OCI-LY1 (cell line): Measurements from ENCODE around the gene DIAPH2.

Experiments
- H2AFZ ChIP-seq: fragments of 200-600 bp; sonication (generic), shearing (Covaris generic); 2 replicates; pipeline ENCODE4 v1.6.0; 2014; ENCODE audit warnings: antibody characterized with exemption, mild to moderate bottlenecking, low read length
- H3F3A ChIP-seq: fragments of 200-600 bp; sonication (generic), shearing (Covaris generic); 2 replicates; pipeline ENCODE4 v1.6.0; 2014; ENCODE audit warnings: mild to moderate bottlenecking, antibody characterized with exemption, low read length, moderate library complexity; ENCODE audit not compliant: insufficient read depth
- H3K27ac ChIP-seq: fragments of 200-600 bp; sonication (generic); 2 replicates; pipeline ENCODE4 v1.5.1; 2014; ENCODE audit warnings: low read length, mixed run types, mild to moderate bottlenecking, low read depth; ENCODE audit not compliant: poor library complexity, severe bottlenecking
- H3K27me3 ChIP-seq: fragments of 200-600 bp; sonication (generic); 2 replicates; pipeline ENCODE4 v1.6.0; 2014; ENCODE audit warnings: antibody characterized with exemption, mild to moderate bottlenecking, low read length, moderate library complexity; ENCODE audit not compliant: insufficient read depth
- H3K36me3 ChIP-seq: fragments of 200-600 bp; sonication (generic); 2 replicates; pipeline ENCODE4 v1.6.1; 2014; ENCODE audit warnings: mild to moderate bottlenecking, antibody characterized with exemption, low read length, moderate library complexity, mixed read lengths; ENCODE audit not compliant: insufficient read depth
- H3K4me1 ChIP-seq: fragments of 200-600 bp; sonication (generic); 2 replicates; pipeline ENCODE4 v1.5.1; 2014; ENCODE audit warnings: mild to moderate bottlenecking, low read length, moderate library complexity; ENCODE audit not compliant: insufficient read depth, severe bottlenecking
- H3K4me2 ChIP-seq: fragments of 200-600 bp; sonication (generic), shearing (Covaris generic); 2 replicates; pipeline ENCODE4 v1.6.1; 2014; ENCODE audit warnings: low read length
- H3K4me3 ChIP-seq: fragments of 200-600 bp; sonication (generic); 2 replicates; pipeline ENCODE4 v1.5.1; 2014; ENCODE audit warnings: low read length, low read depth, mild to moderate bottlenecking, mixed read lengths; ENCODE audit not compliant: poor library complexity, severe bottlenecking
- H3K79me2 ChIP-seq: fragments of 200-600 bp; shearing (Covaris generic); 2 replicates; pipeline ENCODE4 v1.6.1; 2016; ENCODE audit warnings: mixed run types, low read length, mixed read lengths; ENCODE audit not compliant: insufficient read depth
- H3K9ac ChIP-seq: fragments of 200-600 bp; sonication (generic), shearing (Covaris generic); 2 replicates; pipeline ENCODE4 v1.6.1; 2014; ENCODE audit warnings: mild to moderate bottlenecking, low read length, mixed read lengths
- H3K9me2 ChIP-seq: fragments of 200-600 bp; sonication (generic), shearing (Covaris generic); 2 replicates; pipeline ENCODE4 v1.6.1; 2014; ENCODE audit warnings: low read depth, mild to moderate bottlenecking, low read length, mixed read lengths
- H3K9me3 ChIP-seq: fragments of 200-600 bp; shearing (Covaris generic); 2 replicates; pipeline ENCODE4 v1.6.1; 2014; ENCODE audit warnings: low read length, mixed read lengths
- H4K20me1 ChIP-seq: fragments of 200-600 bp; sonication (generic), shearing (Covaris generic); 2 replicates; pipeline ENCODE4 v1.6.0; 2016; ENCODE audit warnings: mild to moderate bottlenecking, low read length; ENCODE audit not compliant: insufficient read depth
- CTCF ChIP-seq: fragments of 200-600 bp; sonication (generic), shearing (Covaris generic); IDR thresholded peaks from 2 replicates; pipeline ENCODE4 v1.5.1; 2017; ENCODE audit warnings: mild to moderate bottlenecking, antibody characterized with exemption, low read length, moderate library complexity, mixed read lengths
- EZH2 ChIP-seq: fragments of 200-600 bp; sonication (generic), shearing (Covaris generic); IDR thresholded peaks from 2 replicates; pipeline ENCODE4 v1.8.0; 2017; ENCODE audit warnings: borderline replicate concordance, mixed run types, mild to moderate bottlenecking, antibody characterized with exemption, low read length, moderate library complexity, mixed read lengths

DIAPH2 gene

GRCh38 chrX:97633798-97634197 is 949.2 kb downstream of the DIAPH2 start:
- TF ChIP-seq EZH2 (no peak), CTCF (no peak)
- H3K36me3 ChIP-seq, result no peaks in the 10 kb centered on the region
- H3K9ac ChIP-seq, result no peak overlapping the region
- H2AFZ ChIP-seq, result no peak overlapping the region
- H3K4me3 ChIP-seq, result no peak overlapping the region
- no peaks in the 10 kb centered on the region for H3F3A ChIP-seq
- H3K27me3 ChIP-seq, result no peaks in the 10 kb centered on the region
- no peak overlapping the region for H3K4me2 ChIP-seq
- H3K9me2 ChIP-seq, result no peaks in the 10 kb centered on the region
- H3K27ac ChIP-seq, result no peak overlapping the region
- H3K79me2 ChIP-seq, result no peaks in the 10 kb centered on the region
- H3K9me3 ChIP-seq, result no peaks in the 10 kb centered on the region
- no peaks in the 10 kb centered on the region for H3K4me1 ChIP-seq
- H4K20me1 ChIP-seq, result no peaks in the 10 kb centered on the region

- Histone ChIP-seq H3K9me3 (no peaks in the 10 kb centered on the region), H3K4me3 (no peak overlapping the region), H3K4me2 (no peak overlapping the region), H3F3A (no peaks in the 10 kb centered on the region), H3K36me3 (no peaks in the 10 kb centered on the region), H4K20me1 (no peaks in the 10 kb centered on the region), H3K79me2 (no peaks in the 10 kb centered on the region), H3K4me1 (no peaks in the 10 kb centered on the region), H2AFZ (no peak overlapping the region), H3K27me3 (no peaks in the 10 kb centered on the region), H3K9ac (no peak overlapping the region), H3K9me2 (no peaks in the 10 kb centered on the region), H3K27ac (no peak overlapping the region)
- TF ChIP-seq EZH2, result no peak
- no peak for TF ChIP-seq CTCF
These were observed 952.0 kb downstream of the DIAPH2 start for GRCh38 chrX:97636473-97637140.

GRCh38 chrX:97637289-97637688 is 952.6 kb downstream of the DIAPH2 start:
- Histone ChIP-seq H3K9ac (no peak overlapping the region), H3K27me3 (no peaks in the 10 kb centered on the region), H3K79me2 (no peaks in the 10 kb centered on the region), H2AFZ (no peak overlapping the region), H3K9me3 (no peaks in the 10 kb centered on the region), H3K4me2 (no peak overlapping the region), H3K36me3 (no peaks in the 10 kb centered on the region), H3K4me3 (no peak overlapping the region), H3K4me1 (no peaks in the 10 kb centered on the region), H3K27ac (no peak overlapping the region), H3K9me2 (no peaks in the 10 kb centered on the region), H3F3A (no peaks in the 10 kb centered on the region), H4K20me1 (no peaks in the 10 kb centered on the region)
- TF ChIP-seq CTCF, result no peak
- TF ChIP-seq EZH2, result no peak
